NCI-H446 (cell line): ENCODE measurements around the gene LARGE1.

Experiments
- DNase-seq, 2 experiments: peaks; one replicate each; lab custom pipeline; 2025; lab: John Stamatoyannopoulos, UW

The LARGE1 gene

GRCh38 chr22:33774781-33775180, 145.5 kb downstream of the LARGE1 start:
- no peak for DNase-seq

DNA sequence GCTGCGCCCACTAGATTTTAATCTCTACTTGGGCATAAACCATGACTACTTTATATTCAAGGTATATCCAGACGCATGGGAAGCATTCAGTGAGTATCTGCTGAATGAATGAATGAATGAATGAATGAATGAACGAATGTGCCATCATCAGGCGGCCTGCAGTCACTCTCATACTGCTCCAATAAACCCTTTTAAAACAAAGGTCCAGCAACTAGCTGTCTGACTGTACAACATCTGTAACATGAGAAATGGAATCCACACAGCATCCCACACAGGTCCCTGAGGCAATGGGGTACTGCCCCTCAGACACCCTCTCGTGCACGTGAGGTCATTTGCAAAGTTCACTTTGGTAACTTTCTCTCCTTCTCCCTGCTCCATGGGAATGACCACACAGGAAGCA, 147.5 kb downstream of the LARGE1 start:
- DNase-seq, result no peak

GRCh38 chr22:33771136-33771535, 149.1 kb downstream of the LARGE1 start:
- no peak for DNase-seq

GRCh38 chr22:33770723-33771122, 149.6 kb downstream of the LARGE1 start:
- no peak for DNase-seq

- DNase-seq, result no peak
These were observed 154.2 kb downstream of the LARGE1 start for GRCh38 chr22:33766091-33766490.

DNA sequence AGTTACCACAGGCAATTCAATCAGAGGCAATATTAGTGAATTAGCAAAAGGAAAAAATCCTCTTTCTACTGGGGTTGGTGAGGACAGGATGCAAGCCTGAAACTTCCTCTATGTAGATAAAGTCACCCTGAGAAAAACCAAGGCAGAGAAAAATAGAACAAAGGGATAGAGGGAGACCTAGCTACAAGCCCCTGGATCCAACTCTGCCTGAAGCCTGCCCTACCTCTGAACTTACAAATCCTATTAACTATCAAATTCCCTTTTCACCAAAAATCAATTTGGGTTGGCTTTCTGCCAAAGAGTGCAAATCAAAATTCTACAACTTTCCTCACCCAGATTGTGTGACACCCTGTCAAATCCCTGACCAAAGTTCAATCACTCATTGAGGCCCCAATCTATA, 161.3 kb downstream of the LARGE1 start:
- no peak for DNase-seq

DNA sequence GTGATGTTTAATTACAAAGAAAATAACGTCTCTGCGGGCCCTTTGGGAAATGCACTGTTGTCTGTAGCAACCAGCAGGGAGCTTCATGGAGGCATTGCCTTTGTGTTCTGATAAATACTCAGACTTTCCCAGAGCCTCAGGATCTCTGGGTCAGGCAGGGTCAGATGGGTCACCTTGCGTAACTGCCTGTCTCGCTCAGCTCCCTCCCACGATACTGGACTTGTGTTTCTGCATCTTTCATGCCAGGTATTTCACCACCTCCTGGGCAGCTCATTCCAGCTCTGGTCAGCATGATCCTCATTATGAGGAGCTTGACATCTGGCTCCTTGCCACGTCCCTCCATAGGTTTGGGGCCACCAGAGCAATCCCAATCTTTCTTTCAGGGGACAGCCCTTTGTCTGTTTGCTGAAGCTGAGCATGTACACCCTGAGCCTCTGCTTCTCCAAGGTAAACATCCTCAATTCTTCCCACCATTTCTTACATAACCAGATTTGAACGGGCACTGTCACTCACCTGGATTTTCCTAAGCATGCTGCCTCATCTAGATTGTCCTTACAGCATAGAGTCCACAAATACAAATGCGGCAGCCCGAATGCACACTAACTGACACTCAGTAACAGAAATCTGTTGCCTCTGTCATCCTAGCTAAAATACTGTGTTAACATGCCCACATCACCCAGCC, 162.3 kb downstream of the LARGE1 start:
- DNase-seq, result no peak

DNA sequence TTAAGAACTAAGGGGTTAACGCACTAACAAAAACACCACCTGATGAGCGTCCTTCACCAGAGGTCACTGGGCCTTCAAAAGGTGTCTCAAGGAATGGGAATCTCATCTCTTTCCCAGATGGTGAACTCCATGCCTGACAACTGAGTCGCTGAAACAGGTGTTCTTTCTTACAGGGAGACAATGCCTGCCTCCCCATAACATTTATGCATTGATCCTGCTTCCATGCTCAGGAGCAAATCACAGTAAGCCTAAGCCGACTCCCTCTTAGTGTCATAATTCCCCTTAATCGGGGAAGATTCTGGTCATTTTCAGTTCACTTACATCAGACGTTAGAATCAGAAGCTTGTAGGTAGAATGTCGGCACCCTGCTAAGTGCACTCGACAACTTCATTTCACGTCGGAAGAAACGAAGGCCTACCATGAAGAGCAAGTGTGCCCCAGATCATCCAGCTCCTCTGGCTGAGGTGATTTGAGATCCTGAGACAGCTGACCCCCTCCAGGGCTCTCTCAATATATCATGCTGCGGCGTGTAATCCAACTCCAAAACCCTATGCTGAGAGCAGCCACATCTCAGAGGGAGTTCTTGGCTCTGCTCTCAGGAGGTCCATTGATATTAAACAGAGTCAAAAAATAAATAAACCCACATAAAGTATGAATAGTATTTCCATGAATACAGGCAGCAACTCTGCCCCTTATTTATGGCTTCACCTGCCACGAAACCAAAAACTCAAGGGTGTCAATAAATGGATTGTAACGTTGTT, 163.1 kb downstream of the LARGE1 start:
- DNase-seq, result no peak

GRCh38 chr22:33756508-33756949, 163.7 kb downstream of the LARGE1 start:
- no peak for DNase-seq

GRCh38 chr22:33748714-33749113, 171.6 kb downstream of the LARGE1 start:
- DNase-seq, result no peak

DNA sequence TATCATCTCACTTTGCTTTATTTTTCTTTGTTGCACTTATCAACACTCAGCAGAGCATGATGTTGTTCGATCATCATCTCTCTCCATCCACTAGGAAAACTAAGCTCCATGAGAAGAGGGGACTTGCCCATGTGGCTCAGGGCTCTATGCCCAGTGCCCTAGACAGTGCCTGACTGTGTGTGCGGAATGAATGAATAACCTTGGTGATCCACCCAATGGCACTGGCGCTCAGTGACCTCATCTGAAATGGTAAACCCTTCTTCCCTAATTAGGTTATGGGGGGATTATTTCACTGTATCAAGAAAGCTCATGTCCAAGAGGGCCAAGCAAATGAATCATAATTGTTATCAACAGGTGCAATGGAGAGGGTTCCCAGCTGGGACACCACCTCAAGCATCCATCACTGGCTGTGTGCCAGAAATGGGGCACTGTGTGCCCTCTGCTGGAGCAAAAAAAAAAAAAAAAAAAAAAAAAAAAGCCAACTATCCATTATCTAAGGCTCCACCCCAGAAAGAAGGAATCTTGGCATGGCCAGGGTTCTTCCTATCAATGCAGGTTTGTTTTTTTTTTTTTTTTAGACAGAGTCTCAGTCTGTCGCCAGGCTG, 172.6 kb downstream of the LARGE1 start:
- no peak for DNase-seq

DNA sequence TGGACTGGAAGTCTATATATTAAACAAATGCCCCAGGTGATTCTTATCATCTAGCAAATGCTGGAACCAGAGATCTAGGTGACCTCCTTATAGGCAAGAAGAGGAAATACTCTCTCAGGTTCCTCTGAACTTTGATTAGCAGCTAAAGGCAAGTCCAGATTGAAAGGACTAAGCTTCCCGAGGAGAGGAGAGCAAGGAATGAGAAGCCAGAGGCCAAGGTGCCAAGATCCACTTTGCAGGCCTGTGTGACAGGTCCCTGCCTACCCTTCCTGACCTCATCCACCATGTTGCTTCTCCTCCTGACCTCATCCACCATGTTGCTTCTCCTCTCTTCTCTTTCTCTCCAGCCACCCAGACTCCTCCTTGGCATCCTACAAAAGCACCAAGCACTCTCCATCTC, 173.2 kb downstream of the LARGE1 start:
- DNase-seq, result no peak

GRCh38 chr22:33746501-33746928, 173.8 kb downstream of the LARGE1 start:
- no peak for DNase-seq

- DNase-seq, result no peak
These were observed 174.8 kb downstream of the LARGE1 start for GRCh38 chr22:33745501-33745900.

- no peak for DNase-seq
These were observed 176.5 kb downstream of the LARGE1 start for GRCh38 chr22:33743756-33744155.

GRCh38 chr22:33741025-33741424, 179.3 kb downstream of the LARGE1 start:
- no peak for DNase-seq

GRCh38 chr22:33739516-33739915, 180.8 kb downstream of the LARGE1 start:
- DNase-seq, result no peak

- DNase-seq, result no peak
These were observed 182.6 kb downstream of the LARGE1 start for GRCh38 chr22:33737662-33738061.

DNA sequence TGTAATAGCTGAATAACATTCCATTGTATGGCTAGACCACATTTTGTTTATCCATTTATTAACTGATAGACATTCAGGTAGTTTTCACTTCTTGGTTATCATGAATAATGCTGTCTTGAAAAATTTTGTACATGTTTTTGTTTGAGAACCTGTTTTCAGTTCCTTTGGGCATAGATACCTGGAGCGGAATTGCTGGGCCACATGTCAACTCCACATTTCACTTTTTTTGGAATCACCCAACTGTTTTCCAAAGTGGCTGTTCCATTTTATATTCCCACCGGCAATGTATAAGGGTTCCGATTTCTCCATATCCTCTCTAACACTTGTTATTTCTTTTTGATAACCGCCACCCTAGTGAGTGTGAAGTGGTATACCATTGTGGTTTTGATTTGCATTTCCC, 184.3 kb downstream of the LARGE1 start:
- DNase-seq, result no peak

DNA sequence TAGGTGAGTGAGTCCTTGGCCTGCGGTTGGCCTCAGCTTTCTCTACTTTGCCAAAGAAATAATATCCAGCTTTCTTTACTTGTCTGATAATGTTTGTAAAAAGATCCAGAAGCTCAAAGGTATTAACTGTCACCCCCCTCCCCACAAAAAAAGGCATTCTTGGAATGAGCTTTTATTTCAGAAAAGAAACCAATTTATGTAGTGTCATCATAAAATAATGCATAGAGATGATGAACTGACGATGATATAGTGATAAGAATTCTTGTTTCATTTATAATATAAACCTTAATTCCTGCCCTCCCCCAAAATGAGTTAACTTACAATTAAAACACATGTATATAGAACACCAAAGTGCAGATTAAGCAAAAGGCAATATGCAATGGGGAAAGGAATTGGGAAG, 191.4 kb downstream of the LARGE1 start:
- no peak for DNase-seq

DNA sequence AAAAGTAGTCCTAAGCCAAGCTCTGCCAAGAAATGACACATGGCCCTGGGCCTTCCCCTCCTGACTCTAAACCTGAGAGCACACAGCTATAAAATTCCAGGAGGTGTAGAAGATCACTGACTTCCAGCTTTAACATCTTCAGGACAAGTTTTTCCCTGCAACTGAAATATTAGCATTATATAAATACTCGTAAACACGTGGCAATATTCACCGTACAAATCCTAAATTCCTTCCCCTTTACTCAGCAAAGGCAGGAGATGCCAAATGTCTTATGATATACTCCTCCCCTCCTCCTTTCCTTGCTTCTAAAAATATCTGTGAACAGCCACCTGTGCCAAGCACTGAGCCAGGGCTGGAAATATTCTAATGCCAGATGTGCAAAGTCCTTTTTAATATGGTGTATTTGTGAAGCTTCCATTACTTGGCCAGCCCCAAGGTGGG, 194.0 kb downstream of the LARGE1 start:
- no peak for DNase-seq

GRCh38 chr22:33723915-33724314, 196.4 kb downstream of the LARGE1 start:
- DNase-seq, result no peak

DNA sequence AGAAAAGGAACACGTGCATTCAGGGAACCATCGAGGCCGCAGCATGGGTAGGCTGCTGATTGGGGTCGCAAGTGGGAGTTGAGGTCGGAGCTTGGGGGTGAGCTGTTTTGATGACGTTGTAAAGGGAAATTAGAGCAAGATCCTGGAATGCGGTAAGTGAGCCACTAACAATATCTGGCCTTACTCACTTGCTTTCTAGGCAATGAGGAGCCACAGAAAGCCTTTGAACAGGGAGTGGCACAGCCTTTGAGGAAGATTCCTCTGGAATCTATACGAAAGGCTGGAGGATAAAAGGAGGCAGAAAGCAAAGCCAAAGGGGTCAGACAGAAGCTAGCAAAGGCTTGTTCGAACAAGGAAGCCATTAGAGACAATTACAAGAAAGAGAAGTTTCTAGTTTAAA, 197.5 kb downstream of the LARGE1 start:
- DNase-seq, result no peak
